Small intestine (tissue), 16 donors: Measurements from ENCODE around the gene SHD. TPM values are rescaled to one million over a fixed set of nuclear protein-coding genes. Genes with fewer than 3 reads are reported as not detected.
A peak's percentile ranks its signal among the peaks of the same experiment; 100 is the strongest.
"Not testable (repeated sequence)": the region's sequence is repeated elsewhere in the genome, so short reads cannot be mapped to it uniquely, and the experiment has no call there.

Experiments
- DNase-seq, 2 donors: peaks; one replicate each; pipeline versions ENCODE4 v3.0.0 to v3.0.0-alpha.2; 2013
- FAIRE-seq: peaks from 2 replicates; lab custom pipeline; 2012; peaks lifted over from hg19 to GRCh38; lab: Jason Lieb, UNC
- H3K27ac ChIP-seq, 3 donors: one replicate each; pipeline ENCODE4 v1.5.1; 2013; ENCODE audit warnings: low read length in 2 of 3, mild to moderate bottlenecking in 2 of 3, control low read depth in 1 of 3, inconsistent platforms in 1 of 3, low read depth in 1 of 3, moderate library complexity in 1 of 3
- H3K27me3 ChIP-seq, 3 donors: one replicate each; pipeline ENCODE4 v1.6.1; 2013; ENCODE audit warnings: low read length in 3 of 3, inconsistent platforms in 1 of 3; ENCODE audit not compliant: control insufficient read depth in 3 of 3, insufficient read depth in 3 of 3
- H3K36me3 ChIP-seq, 3 donors: one replicate each; pipeline ENCODE4 v1.6.1; 2013; ENCODE audit warnings: low read length in 3 of 3, inconsistent platforms in 1 of 3, low read depth in 1 of 3, mild to moderate bottlenecking in 1 of 3, moderate library complexity in 1 of 3; ENCODE audit not compliant: control insufficient read depth in 3 of 3, insufficient read depth in 2 of 3
- H3K4me1 ChIP-seq, 3 donors: one replicate each; pipeline ENCODE4 v1.6.1; 2013; ENCODE audit warnings: low read length in 2 of 3, inconsistent platforms in 1 of 3, low read depth in 1 of 3, mild to moderate bottlenecking in 1 of 3, moderate library complexity in 1 of 3; ENCODE audit not compliant: control insufficient read depth in 3 of 3, insufficient read depth in 2 of 3
- H3K4me3 ChIP-seq, 3 donors: one replicate each; pipeline ENCODE4 v1.5.1; 2013; ENCODE audit warnings: low read length in 3 of 3, control low read depth in 1 of 3, inconsistent platforms in 1 of 3, low read depth in 1 of 3, mild to moderate bottlenecking in 1 of 3, moderate library complexity in 1 of 3
- H3K9me3 ChIP-seq, 2 donors: one replicate each; pipeline ENCODE4 v1.6.1; 2013; ENCODE audit warnings: low read depth in 1 of 2, low read length in 1 of 2; ENCODE audit not compliant: control insufficient read depth in 2 of 2, insufficient read depth in 1 of 2
- WGBS, 3 donors: extraction: QIAGEN DNeasy Blood & Tissue Kit; methylation state at CpG; one replicate each; pipeline ENCODE4 v1.1.7; 2013; 5-methylcytosine and 5-hydroxymethylcytosine counted together
- long read RNA-seq, 10 donors: transcript quantifications; one replicate each; lab custom pipeline, GENCODE V29; 2026
- polyA plus RNA-seq, 4 donors: library from polyadenylated mRNA; stranded (reverse) in 3 of 4; unstranded in 1 of 4; fragments of 200-250 nt in 3 of 4; fragments of 120-200 nt in 1 of 4; gene quantifications; one replicate each; pipeline versions ENCODE4 v1.2.1 to v1.2.3, GENCODE V29; 2013
- donor health status: healthy with polysubstance abuse.
- donor health status: control.
- donor health status: control.
- donor health status: Bipolar disorder and iron deficiency.
- donor health status: healthy.

Gene SHD, protein sequence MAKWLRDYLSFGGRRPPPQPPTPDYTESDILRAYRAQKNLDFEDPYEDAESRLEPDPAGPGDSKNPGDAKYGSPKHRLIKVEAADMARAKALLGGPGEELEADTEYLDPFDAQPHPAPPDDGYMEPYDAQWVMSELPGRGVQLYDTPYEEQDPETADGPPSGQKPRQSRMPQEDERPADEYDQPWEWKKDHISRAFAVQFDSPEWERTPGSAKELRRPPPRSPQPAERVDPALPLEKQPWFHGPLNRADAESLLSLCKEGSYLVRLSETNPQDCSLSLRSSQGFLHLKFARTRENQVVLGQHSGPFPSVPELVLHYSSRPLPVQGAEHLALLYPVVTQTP
- polyA plus RNA-seq, result 10 to 100 TPM in 2 of 4 donors, 1 to 10 TPM in 2; 4.7 to 25.7 (median 10.6) TPM
- long read RNA-seq, donor 1, result 0 reads
- long read RNA-seq, donor 2, result 0 reads
- long read RNA-seq, donor 3, result 0 reads
- long read RNA-seq, donor 4, partial matches to known transcripts, result 0 of 1 reads
- long read RNA-seq, donor 4, other reads (novel, unspliced or antisense), result 0 of 1 reads
- long read RNA-seq, donor 5, partial matches to known transcripts, result 0 of 1 reads
- long read RNA-seq, donor 5, other reads (novel, unspliced or antisense), result 0 of 1 reads
- long read RNA-seq, donor 6, result 0 reads
- long read RNA-seq, donor 7, partial matches to known transcripts, result 0 of 2 reads
- long read RNA-seq, donor 7, other reads (novel, unspliced or antisense), result 0 of 2 reads
- long read RNA-seq, donor 8, partial matches to known transcripts, result 0 of 1 reads
- long read RNA-seq, donor 8, other reads (novel, unspliced or antisense), result 0 of 1 reads
- long read RNA-seq, donor 9, result 0 reads
- long read RNA-seq, donor 10, partial matches to known transcripts, result 0 of 3 reads
- long read RNA-seq, donor 10, other reads (novel, unspliced or antisense), result 0 of 3 reads

DNA sequence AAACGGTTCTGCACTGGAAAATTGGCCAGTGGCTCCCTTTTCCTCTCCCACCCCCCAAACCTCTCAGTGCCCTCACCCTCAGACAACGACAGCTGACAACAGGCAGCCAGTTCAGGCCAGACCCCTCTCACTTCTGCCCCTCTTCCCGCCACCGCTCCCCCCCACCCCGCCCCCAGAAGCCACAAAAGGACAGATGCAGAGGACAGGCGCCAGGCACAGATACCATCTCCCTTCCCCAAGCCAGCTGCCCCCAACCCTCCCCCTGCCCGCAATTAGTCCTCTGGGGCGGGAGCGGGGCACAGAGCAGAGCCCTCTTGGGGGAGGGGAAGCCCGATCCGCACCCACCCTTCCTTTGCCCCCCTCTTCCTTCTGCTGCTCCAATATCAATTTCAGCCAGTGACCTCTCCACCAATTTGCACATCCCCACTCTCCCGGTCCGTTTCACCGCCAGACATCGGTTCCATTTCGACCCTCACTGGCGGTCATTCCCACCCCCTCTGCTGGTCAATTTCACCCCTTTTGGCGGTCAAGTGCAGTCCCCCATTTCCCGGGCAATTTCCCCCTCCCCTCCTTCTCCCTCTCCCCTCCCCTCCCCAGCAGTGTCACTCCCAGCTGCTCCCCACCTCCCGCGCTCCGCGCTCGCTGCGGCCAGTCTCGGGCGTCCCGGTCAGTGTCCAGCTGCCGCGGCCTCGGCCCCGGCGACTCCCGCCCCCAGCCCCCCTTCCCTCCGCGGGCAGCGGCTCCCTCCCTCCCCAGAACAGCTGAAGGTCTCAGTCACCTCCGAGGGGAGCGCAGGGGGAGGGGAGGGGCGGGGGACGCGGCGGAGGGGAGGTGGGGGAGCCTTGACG, at the start of gene SHD:
SHD (plus strand) TSS at position 848 of the 848 bp plus-strand sequence. CDS start 798 bp downstream, outside the sequence.
- Histone ChIP-seq H3K36me3 (no peaks in the 10 kb centered on the region), H3K27ac (no peak within 1 kb of the TSS), H3K4me3 (peak within 1 kb of the TSS in 1 of 3 donors; percentile 13), H3K27me3 (peaks cover 11 to 52% (median 16%) of the 10 kb centered on the region in 3 donors), H3K9me3 (no peaks in the 10 kb centered on the region), H3K4me1 (no peaks in the 10 kb centered on the region)
- WGBS, 3 donors, result 2 to 3% (median 3%) methylated on average over 30 to 44 of the region's 44 CpGs
- DNase-seq (no peak), FAIRE-seq (no peak)

DNA sequence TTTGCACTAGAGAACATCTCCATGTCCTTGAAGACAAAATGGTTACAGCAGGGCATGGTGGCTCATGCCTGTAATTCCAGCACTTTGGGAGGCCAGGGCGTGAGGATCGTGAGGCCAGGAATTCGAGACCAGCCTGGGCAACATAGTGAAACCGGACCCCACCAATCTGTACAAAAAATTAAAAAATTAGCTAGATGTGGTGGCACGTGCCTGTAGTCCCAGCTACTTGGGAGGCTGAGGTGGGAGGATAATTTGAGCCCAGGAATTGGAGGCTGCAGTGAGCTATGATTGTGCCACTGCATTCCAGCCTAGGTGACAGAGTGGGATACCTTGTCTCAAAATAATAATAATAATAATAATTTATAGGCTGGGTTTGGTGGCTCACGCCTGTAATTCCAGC, 48.8 kb upstream of the SHD start:
- FAIRE-seq, H3K27ac ChIP-seq, H3K36me3 ChIP-seq, DNase-seq, H3K9me3 ChIP-seq, H3K4me3 ChIP-seq: not testable (repeated sequence)
- 78 to 84% (median 83%) methylated on average over 6 of the region's 6 CpGs for WGBS, 3 donors
- Histone ChIP-seq H3K4me1 (peaks cover 0 to 12% (median 0%) of the 10 kb centered on the region in 3 donors), H3K27me3 (peaks cover 0 to 14% (median 0%) of the 10 kb centered on the region in 3 donors)

DNA sequence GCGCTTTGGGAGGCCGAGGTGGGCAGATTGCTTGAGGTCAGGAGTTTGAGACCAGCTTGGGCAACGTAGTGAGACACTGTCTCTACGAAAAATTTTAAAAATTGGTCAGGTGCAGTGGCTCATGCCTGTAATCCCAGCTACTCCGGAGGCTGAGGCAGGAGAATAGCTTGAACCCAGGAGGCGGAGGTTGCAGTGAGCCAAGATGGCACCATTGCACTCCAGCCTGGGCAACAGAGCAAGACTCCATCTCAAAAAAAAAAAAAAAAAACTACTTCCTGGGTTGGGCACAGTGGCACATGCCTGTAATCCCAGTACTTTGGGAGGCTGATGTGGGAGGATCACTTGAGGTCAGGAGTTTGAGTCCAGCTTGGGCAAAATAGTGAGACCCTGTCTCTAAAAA, 47.5 kb upstream of the SHD start:
- not testable (repeated sequence) for H3K36me3 ChIP-seq, H3K27ac ChIP-seq, DNase-seq, H3K4me3 ChIP-seq, FAIRE-seq, H3K9me3 ChIP-seq
- peaks cover 0 to 12% (median 0%) of the 10 kb centered on the region in 3 donors for H3K4me1 ChIP-seq
- 88 to 90% (median 88%) methylated on average over 6 of the region's 6 CpGs for WGBS, 3 donors
- peaks cover 0 to 16% (median 0%) of the 10 kb centered on the region in 3 donors for H3K27me3 ChIP-seq

DNA sequence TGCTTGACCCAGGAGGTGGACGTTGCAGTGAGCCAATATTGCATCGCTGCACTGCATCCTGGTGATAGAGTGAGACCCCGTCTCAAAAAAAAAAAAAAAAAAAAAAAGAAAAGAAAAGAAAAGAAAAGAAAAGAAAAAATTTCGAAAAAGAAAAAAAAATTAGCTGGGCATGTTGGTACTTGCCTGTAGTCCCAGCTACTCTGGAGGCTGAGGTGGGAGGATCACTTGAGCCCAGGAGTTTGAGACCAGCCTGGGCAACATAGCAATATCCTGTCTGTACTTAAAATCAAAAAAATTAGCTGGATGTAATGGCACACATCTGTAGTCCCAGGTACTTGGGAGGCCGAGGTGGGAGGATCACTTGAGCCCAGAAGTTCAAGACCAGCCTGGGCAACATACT, 46.9 kb upstream of the SHD start:
- FAIRE-seq, H3K27ac ChIP-seq, DNase-seq, H3K36me3 ChIP-seq, H3K4me3 ChIP-seq, H3K9me3 ChIP-seq: not testable (repeated sequence)
- peaks cover 0 to 12% (median 0%) of the 10 kb centered on the region in 3 donors for H3K4me1 ChIP-seq
- WGBS, 3 donors, result 76 to 78% (median 77%) methylated on average over 5 of the region's 5 CpGs
- peaks cover 0 to 20% (median 0%) of the 10 kb centered on the region in 3 donors for H3K27me3 ChIP-seq

DNA sequence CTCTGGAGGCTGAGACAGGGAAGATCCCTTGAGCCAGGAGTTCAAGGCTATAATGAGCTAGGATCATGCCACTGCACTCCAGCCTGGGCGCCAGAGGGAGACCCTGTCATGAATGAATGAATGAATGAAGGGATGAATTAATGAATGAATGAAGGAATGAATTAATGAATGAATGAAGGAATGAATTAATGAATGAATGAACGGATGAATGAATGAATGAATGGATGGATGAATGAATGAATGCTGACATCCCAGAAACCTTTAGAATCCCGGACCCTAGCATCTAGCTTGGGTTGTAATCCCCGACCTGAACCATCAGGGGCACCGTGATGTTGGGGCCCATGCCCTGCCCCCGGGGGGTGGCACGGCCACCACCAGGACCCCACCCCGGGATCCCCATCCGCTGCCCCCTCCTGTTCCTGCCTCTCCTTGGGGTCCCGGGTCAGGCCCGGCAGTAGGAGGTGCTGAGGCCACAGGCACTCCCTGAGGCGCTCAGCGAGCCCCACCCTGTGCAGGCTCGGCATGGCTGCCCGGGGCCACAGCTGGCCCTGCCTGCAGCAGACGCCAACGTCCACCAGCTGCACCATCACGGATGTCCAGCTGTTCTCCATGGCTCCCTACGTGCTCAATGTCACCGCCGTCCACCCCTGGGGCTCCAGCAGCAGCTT, 46.3 kb upstream of the SHD start:
- H3K9me3 ChIP-seq, result no peaks in the 10 kb centered on the region
- peaks cover 0 to 12% (median 0%) of the 10 kb centered on the region in 3 donors for H3K4me1 ChIP-seq
- no peaks in the 10 kb centered on the region for H3K36me3 ChIP-seq
- H3K4me3 ChIP-seq, result no peak overlapping the region
- FAIRE-seq (no peak), DNase-seq (no peak)
- WGBS, 3 donors, result 32 to 45% (median 37%) methylated on average over 19 to 21 of the region's 21 CpGs
- H3K27me3 ChIP-seq, result peaks cover 0 to 20% (median 0%) of the 10 kb centered on the region in 3 donors
- no peak overlapping the region for H3K27ac ChIP-seq

DNA sequence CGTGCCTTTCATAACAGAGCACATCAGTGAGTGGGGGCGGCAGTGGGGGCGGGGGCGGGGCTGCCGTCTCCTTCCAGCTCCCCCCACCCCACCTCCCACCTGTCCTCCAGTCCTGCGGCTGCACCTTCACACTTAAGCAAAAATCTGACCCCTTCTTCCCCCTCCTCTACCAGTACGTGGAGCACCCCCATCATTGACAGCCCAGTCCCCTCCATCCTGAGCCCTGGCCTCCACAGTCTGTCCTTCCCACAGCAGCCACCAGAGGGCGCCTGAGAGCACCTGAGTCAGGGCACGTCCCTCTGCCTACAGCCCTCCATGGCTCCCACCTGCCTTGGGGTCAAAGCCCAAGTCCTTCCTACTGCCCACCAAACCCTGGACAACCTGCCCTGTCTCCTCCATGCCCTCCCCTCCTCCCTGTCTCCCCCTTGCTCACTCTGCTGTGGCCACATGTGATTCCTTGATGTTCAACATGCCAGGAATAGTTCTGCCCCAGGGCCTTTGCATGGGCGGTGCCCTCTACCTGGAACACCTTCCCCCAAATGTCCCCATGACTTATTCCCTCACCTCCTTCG, 45.7 kb upstream of the SHD start:
- Histone ChIP-seq H3K36me3 (no peaks in the 10 kb centered on the region), H3K27me3 (peaks cover 0 to 17% (median 0%) of the 10 kb centered on the region in 3 donors), H3K27ac (no peak overlapping the region), H3K4me3 (no peak overlapping the region), H3K9me3 (no peaks in the 10 kb centered on the region), H3K4me1 (peaks cover 0 to 12% (median 0%) of the 10 kb centered on the region in 3 donors)
- no peak for FAIRE-seq
- 23 to 38% (median 35%) methylated on average over 10 to 11 of the region's 11 CpGs for WGBS, 3 donors
- peak; percentile 29 to 36 for DNase-seq

DNA sequence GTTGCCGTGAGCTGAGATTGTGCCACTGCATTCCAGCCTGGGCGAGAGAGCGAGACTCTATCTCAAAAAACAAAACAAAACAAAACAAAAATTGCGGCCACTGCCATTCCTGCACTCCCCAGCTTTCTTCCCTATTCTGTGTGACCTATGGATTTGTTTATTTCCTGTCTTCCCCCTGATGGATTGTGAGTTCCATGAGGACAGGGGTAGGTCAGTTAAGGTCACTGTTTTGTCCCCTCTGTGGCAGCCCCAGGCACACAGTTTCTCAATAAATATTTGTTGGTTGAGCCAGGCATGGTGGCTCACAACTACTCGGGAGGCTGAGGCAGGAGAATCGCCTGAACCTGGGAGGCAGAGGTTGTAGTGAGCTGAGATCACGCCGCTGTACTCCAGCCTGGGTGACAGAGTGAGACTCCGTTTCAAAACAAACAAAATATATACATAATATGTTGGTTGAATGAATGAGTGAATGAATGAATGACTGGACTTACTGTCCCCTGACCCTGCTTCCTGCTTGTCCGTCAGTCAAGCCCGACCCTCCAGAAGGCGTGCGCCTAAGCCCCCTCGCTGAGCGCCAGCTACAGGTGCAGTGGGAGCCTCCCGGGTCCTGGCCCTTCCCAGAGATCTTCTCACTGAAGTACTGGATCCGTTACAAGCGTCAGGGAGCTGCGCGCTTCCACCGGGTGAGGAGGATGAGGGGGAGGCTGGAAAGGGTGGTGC, 44.8 kb upstream of the SHD start:
- FAIRE-seq (no peak), DNase-seq (no peak)
- H3K9me3 ChIP-seq, result no peaks in the 10 kb centered on the region
- peaks cover 0 to 5% (median 0%) of the 10 kb centered on the region in 3 donors for H3K4me1 ChIP-seq
- 44 to 52% (median 52%) methylated on average over 21 of the region's 21 CpGs for WGBS, 3 donors
- H3K4me3 ChIP-seq, result no peak overlapping the region
- peaks cover 0 to 13% (median 0%) of the 10 kb centered on the region in 3 donors for H3K27me3 ChIP-seq
- no peak overlapping the region for H3K27ac ChIP-seq
- H3K36me3 ChIP-seq, result no peaks in the 10 kb centered on the region
